K562 (cell line): Measurements from ENCODE around the gene NTNG1. TPM values are rescaled to one million over a fixed set of nuclear protein-coding genes. Genes with fewer than 3 reads are reported as not detected.

Experiments used
- ATAC-seq: fragments of 200-7000 bp; cut with Tn5 transposase; 3 replicates; pipeline ENCODE4 v1.9.1; 2020; ENCODE audit warnings: moderate library complexity
- BruUV-seq: library from RNA; stranded (reverse); fragments of 400-500 nt; replicated peaks from 2 replicates; lab custom pipeline; 2021; lab: Mats Ljungman, UMichigan
- CTCF ChIA-PET: fragments of 300-600 bp; formaldehyde crosslinking; extraction: SDS; loops from one replicate; lab custom pipeline; 2021; ENCODE audit warnings: low intra/inter-chr PET ratio; lab: Yijun Ruan, JAX
- POLR2A ChIA-PET: fragments of 300-600, 350-650 bp; sonication (Branson Sonifier 250); formaldehyde crosslinking; extraction: SDS; loops from one replicate; lab custom pipeline; 2021; ENCODE audit warnings: antibody characterized with exemption, inconsistent platforms; lab: Yijun Ruan, JAX
- DNase-seq, 4 experiments: peaks; one replicate each; pipeline versions ENCODE4 v3.0.0 to v3.0.0-alpha.2; 2011 to 2018; ENCODE audit warnings: low spot score in 3 of 4, mixed read lengths in 3 of 4; ENCODE audit errors: extremely low read depth in 1 of 4
- FAIRE-seq: peaks from 2 replicates; lab custom pipeline; 2011; peaks lifted over from hg19 to GRCh38; lab: Jason Lieb, UNC
- H2AFZ ChIP-seq: 2 replicates; pipeline ENCODE4 v1.6.0; 2011; ENCODE audit warnings: low read depth, low read length, control low read depth, inconsistent platforms
- H3K27ac ChIP-seq: fragments of 200-600 bp; 3 replicates; pipeline ENCODE4 v1.8.0; 2011; ENCODE audit warnings: low read depth, mild to moderate bottlenecking, control low read depth, inconsistent platforms, low read length, moderate library complexity, mixed read lengths; ENCODE audit errors: extremely low read depth
- H3K27me3 ChIP-seq, 2 experiments: fragments of 300-600 bp in 1 of 2; 2 replicates in 1 of 2; 3 replicates in 1 of 2; pipeline versions ENCODE4 v1.6.0 to v1.8.0; 2011; ENCODE audit warnings: inconsistent platforms in 2 of 2, low read length in 2 of 2, mild to moderate bottlenecking in 1 of 2, mixed read lengths in 1 of 2, moderate library complexity in 1 of 2; ENCODE audit not compliant: control insufficient read depth in 2 of 2, insufficient read depth in 2 of 2
- H3K36me3 ChIP-seq: fragments of 300-600 bp; 3 replicates; pipeline ENCODE4 v1.8.0; 2011; ENCODE audit warnings: mild to moderate bottlenecking, low read length, inconsistent platforms; ENCODE audit not compliant: control insufficient read depth, insufficient read depth
- H3K4me1 ChIP-seq, 2 experiments: fragments of 200-600 bp in 1 of 2; replicated peaks in 1 of 2; 2 replicates in 1 of 2; 3 replicates in 1 of 2; pipeline versions ENCODE4 v1.5.1 to v1.8.0; 2011; ENCODE audit warnings: inconsistent platforms in 2 of 2, low read length in 2 of 2, mild to moderate bottlenecking in 1 of 2, mixed read lengths in 1 of 2, moderate library complexity in 1 of 2; ENCODE audit not compliant: control insufficient read depth in 2 of 2, insufficient read depth in 2 of 2
- H3K4me2 ChIP-seq: 2 replicates; pipeline ENCODE4 v1.6.1; 2011; ENCODE audit warnings: low read length, control low read depth, inconsistent platforms, mixed read lengths; ENCODE audit not compliant: insufficient read depth
- H3K4me3 ChIP-seq: fragments of 200-600 bp; sonication (generic), shearing (Covaris generic); 2 replicates; pipeline ENCODE4 v1.5.1; 2016; ENCODE audit warnings: control low read depth, inconsistent platforms
- H3K79me2 ChIP-seq: fragments of 200-600 bp; 3 replicates; pipeline ENCODE4 v1.8.0; 2011; ENCODE audit warnings: low read length, inconsistent platforms; ENCODE audit not compliant: control insufficient read depth, insufficient read depth
- H3K9ac ChIP-seq, 2 experiments: 2 replicates each; pipeline versions ENCODE4 v1.6.0 to v1.6.1; 2011; ENCODE audit warnings: low read depth in 2 of 2, low read length in 2 of 2, control low read depth in 1 of 2, inconsistent platforms in 1 of 2, mild to moderate bottlenecking in 1 of 2, mixed read lengths in 1 of 2; ENCODE audit not compliant: insufficient read depth in 1 of 2
- H3K9me1 ChIP-seq: one replicate; pipeline ENCODE4 v1.6.0; 2011; ENCODE audit warnings: inconsistent platforms, mild to moderate bottlenecking, low read length, moderate library complexity; ENCODE audit not compliant: control insufficient read depth, insufficient read depth
- H3K9me3 ChIP-seq: replicated peaks from 2 replicates; pipeline ENCODE4 v1.5.1; 2011; ENCODE audit warnings: low read depth, low read length, inconsistent platforms; ENCODE audit not compliant: control insufficient read depth, insufficient read depth
- H4K20me1 ChIP-seq: replicated peaks from 2 replicates; pipeline ENCODE4 v1.6.1; 2011; ENCODE audit warnings: low read length, inconsistent platforms, mixed read lengths; ENCODE audit not compliant: control insufficient read depth, insufficient read depth
- ASH1L ChIP-seq: fragments of 450-650 bp; IDR thresholded peaks from 2 replicates; pipeline ENCODE4 v1.6.1; 2018; ENCODE audit warnings: borderline replicate concordance, mild to moderate bottlenecking, low read depth; ENCODE audit not compliant: partially characterized antibody
- CTCF ChIP-seq, 3 experiments: IDR thresholded peaks in 2 of 3; conservative IDR thresholded peaks in 1 of 3; 2 replicates each; pipeline ENCODE4 v1.5.1; 2011 to 2012; ENCODE audit warnings: low read length in 3 of 3, mild to moderate bottlenecking in 3 of 3, control low read depth in 2 of 3, improper control_type of control experiment in 1 of 3, inconsistent platforms in 1 of 3, low read depth in 1 of 3, mixed read lengths in 1 of 3, moderate library complexity in 1 of 3; ENCODE audit not compliant: insufficient read depth in 2 of 3
- MITF ChIP-seq: IDR thresholded peaks from 2 replicates; pipeline ENCODE4 v1.6.1; 2014; ENCODE audit warnings: antibody characterized with exemption
- RAD21 ChIP-seq, 2 experiments: fragments of 250-450 bp in 1 of 2; fragments of 450-650 bp in 1 of 2; sonication (Bioruptor Pico) in 1 of 2; formaldehyde crosslinking in 1 of 2; IDR thresholded peaks in 1 of 2; conservative IDR thresholded peaks in 1 of 2; 2 replicates each; pipeline versions ENCODE4 v1.4.0 to v1.8.0; 2020 to 2022; ENCODE audit warnings: mild to moderate bottlenecking in 2 of 2, moderate library complexity in 1 of 2
- REST ChIP-seq, 2 experiments: fragments of 450-650 bp; formaldehyde crosslinking in 1 of 2; IDR thresholded peaks; 2 replicates each; pipeline versions ENCODE4 v1.4.0 to v1.6.1; 2014 to 2020; ENCODE audit warnings: mild to moderate bottlenecking in 2 of 2, borderline replicate concordance in 1 of 2, low read depth in 1 of 2
- SMC3 ChIP-seq: conservative IDR thresholded peaks from 2 replicates; pipeline ENCODE4 v1.6.1; 2011; ENCODE audit warnings: low read depth, low read length, improper control_type of control experiment; ENCODE audit not compliant: insufficient read depth
- TFAM ChIP-seq: fragments of 250-450 bp; sonication (Bioruptor Pico); conservative IDR thresholded peaks from 2 replicates; pipeline ENCODE4 v1.5.0; 2021; ENCODE audit warnings: mild to moderate bottlenecking, moderate library complexity
- ZNF165 ChIP-seq: fragments of 250-450 bp; sonication (Bioruptor Pico); IDR thresholded peaks from 2 replicates; pipeline ENCODE4 v1.4.0; 2020; ENCODE audit warnings: borderline replicate concordance
- WGBS: fragments of 100-300 bp; shearing (Covaris generic); methylation state at CpG from one replicate; pipeline ENCODE4 v1.1.6; 2016; ENCODE audit warnings: low coverage, mixed read lengths; ENCODE audit not compliant: insufficient coverage; ENCODE audit errors: missing lambda C conversion rate; 5-methylcytosine and 5-hydroxymethylcytosine counted together
- in situ Hi-C: fragments of 300-500 bp; cut with MboI; formaldehyde crosslinking; loops from 4 replicates; pipeline ENCODE4 v1.15.0; 2018; ENCODE audit warnings: inconsistent platforms, mixed read lengths
- intact Hi-C: fragments of 100-400 bp; cut with micrococcal nuclease; formaldehyde crosslinking; loops from 2 replicates; pipeline ENCODE4 v1.14.2; 2022
- polyA plus RNA-seq, 8 experiments: library from polyadenylated mRNA; depleted of rRNA in 4 of 8; stranded (reverse) in 5 of 8; unstranded in 3 of 8; fragments of >200 nt; fragmentation: Nextera tagmentation in 2 of 8; fragmentation: Illumina TruSeq in 1 of 8; extraction: Ambion mirVana in 2 of 8; extraction: Trizol in 1 of 8; gene quantifications; 2 replicates each; pipeline versions ENCODE4 v1.2.1 to v1.2.3, GENCODE V29; 2011 to 2014; ENCODE audit warnings: inconsistent platforms in 1 of 8, missing spikeins in 1 of 8
- total RNA-seq, 7 experiments: library from RNA; depleted of rRNA in 6 of 7; stranded (reverse); fragments of >200 nt in 6 of 7; fragmentation: Illumina TruSeq in 2 of 7; extraction: Trizol in 2 of 7; gene quantifications; 2 replicates each; pipeline versions ENCODE4 v1.2.1 to v1.2.3, GENCODE V29; 2011 to 2021; ENCODE audit warnings: low replicate concordance in 1 of 7

The NTNG1 gene
- total and polyA plus RNA-seq, 9 of the 15 experiments (the other 6 are each of a cell fraction or from before 2014, with no cell fraction given), result not detected

- no peaks in the 10 kb centered on the region for H3K79me2 ChIP-seq
Measured at GRCh38 chr1:107529511-107530149, 388.8 kb downstream of the NTNG1 start.

More at GRCh38 chr1:107529511-107530149, 388.8 kb downstream of the NTNG1 start:
- no peak overlapping the region for H3K4me3 ChIP-seq
- H4K20me1 ChIP-seq, result no peaks in the 10 kb centered on the region
- intact Hi-C loops (loop anchor here (10.0 kb wide), 1 partner anchor 65 kb away; no protein-coding TSS in a partner anchor), in situ Hi-C loops (no loop called here)
- FAIRE-seq (peak; percentile 85), ATAC-seq (peak; percentile 93), DNase-seq (peak; percentile 46 to 57 (median 52))
- no peaks in the 10 kb centered on the region for H3K9me3 ChIP-seq
- BruUV-seq, result no TSS peak
- ChIA-PET POLR2A (no interaction called here), CTCF (no interaction called here)
- peak; percentile 47 to 74; a peak in 3 of 4 replicates for TF ChIP-seq RAD21 (CRISPR knock-in tag; conservative IDR thresholded peaks at IDR 0.05 in 1 of 2, IDR thresholded peaks at IDR 0.05 in 1 of 2)
- TF ChIP-seq REST (IDR thresholded peaks at IDR 0.05; ENCODE audit: borderline replicate concordance), result peak; percentile 47; the same call in 1 of the 2 replicates
- no peak for TF ChIP-seq REST (CRISPR knock-in tag; IDR thresholded peaks at IDR 0.05; ENCODE audit: low read depth)
- TF ChIP-seq SMC3, result peak; percentile 44
- no peak for TF ChIP-seq TFAM
- TF ChIP-seq MITF, result no peak
- no peak for TF ChIP-seq ASH1L
- TF ChIP-seq CTCF (IDR thresholded peaks at IDR 0.05 in 2 of 3, conservative IDR thresholded peaks at IDR 0.05 in 1 of 3; ENCODE audit: insufficient read depth in 2 of 3, low read depth in 1 of 3, low read length in 3 of 3), result peak; percentile 40 to 70 (median 69); a peak in 5 of 6 replicates
- TF ChIP-seq ZNF165 (CRISPR knock-in tag), result no peak
- H2AFZ ChIP-seq, result no peak overlapping the region
- no peak overlapping the region for H3K27ac ChIP-seq
- no peaks in the 10 kb centered on the region for H3K9me1 ChIP-seq
- no peak overlapping the region for H3K9ac ChIP-seq
- H3K36me3 ChIP-seq, result no peaks in the 10 kb centered on the region
- no peaks in the 10 kb centered on the region for H3K4me1 ChIP-seq
- no peaks in the 10 kb centered on the region; a peak in 1 of 5 replicates for H3K27me3 ChIP-seq
- H3K4me2 ChIP-seq, result no peak overlapping the region
- WGBS, result 0% methylated on average over 6 of the region's 6 CpGs
